Measurements from ENCODE around the gene DYNC1LI2.
"Not testable (repeated sequence)": the region's sequence is repeated elsewhere in the genome, so short reads cannot be mapped to it uniquely, and the experiment has no call there.

The DYNC1LI2 gene

DNA sequence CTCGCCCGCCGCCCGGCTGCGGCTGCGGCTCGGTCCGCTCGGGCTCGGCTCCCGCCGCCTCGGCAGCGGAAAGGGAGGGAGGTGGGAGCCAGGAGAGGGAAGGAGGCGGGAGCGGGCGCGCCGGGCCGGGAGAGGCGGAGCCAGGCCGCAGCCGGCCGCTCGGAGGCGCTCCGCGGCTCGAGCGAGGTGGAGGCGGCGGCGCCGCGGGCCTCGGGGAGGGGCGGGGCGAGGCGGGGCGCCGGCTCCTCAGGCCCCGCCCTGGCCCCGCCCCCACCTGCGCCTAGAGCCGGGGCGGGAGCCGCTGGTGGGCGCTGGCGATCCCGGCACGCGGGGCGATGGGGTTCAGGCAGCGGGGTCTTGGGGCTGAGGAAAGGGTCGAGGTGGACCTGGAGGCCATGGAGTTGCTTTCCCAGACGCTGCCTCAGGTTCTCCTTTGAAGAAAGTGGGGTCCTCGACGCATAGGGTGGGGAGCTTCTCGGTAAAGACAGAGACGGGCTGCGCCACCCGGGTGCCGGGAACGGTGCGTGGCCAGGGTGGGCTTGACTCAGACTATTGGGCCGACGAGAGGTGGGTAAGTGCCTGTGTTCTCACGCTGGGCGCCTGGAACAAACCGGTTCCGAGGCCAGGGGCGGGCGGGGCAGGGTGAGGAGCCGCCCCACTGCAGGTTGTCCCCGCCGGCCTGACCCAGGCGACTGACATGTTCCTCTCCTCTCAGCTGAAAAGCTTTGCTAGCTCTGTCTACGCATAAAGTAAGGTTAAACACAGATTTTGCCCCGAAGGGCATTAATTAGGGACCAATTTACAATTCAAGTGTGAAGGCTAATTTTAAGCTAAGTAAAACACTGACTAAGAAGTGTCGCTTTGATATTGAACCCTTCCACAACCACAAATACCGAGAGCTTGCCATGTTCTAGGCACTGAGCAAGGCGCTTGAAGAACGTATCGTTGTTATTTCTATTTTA, 54.5 kb downstream of the DYNC1LI2 start, which contains the start of gene CMTM4:
CMTM4 (minus strand) TSS at position 75 of the 962 bp plus-strand sequence. CDS start 218 bp downstream, outside the sequence.
- peak; percentile 82 for DNase-seq (ENCODE audit: low read depth)

DNA sequence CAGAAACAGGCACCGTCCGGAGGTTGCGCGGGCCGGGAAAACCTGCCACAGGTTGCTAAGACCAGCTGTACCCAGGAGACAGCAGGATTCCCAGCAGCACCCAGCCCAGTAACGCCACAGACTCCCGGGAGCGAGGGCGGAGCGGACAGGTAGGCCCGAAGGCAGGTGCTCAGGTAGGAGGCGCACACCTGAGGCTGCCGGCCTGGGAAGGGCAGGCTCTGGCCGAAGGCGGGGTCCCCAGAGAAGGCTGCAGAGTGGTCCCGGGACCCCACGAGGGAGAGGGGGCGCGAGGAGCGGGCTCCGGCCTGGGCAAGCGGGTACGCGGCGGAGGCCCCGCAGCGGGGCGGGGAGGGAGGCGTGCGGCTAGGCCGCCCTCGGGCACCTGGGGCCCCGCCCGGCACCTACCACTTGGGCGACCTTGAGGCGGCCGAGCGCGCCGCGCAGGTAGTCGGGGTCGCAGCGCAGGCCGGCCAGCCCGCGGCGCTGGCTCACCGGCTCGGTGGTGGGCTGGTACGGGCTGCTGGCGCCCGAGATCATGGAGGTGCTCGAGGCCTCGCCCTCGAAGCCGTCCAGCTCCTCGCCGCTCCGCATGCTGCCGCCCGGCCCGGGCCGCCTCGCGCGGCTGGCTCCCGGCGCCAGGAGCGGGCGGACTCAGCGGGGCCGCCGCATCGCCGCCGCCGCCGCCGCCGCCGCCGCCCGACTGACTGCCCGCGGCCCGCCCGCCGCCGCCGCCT, 55.3 kb downstream of the DYNC1LI2 start:
- DNase-seq (ENCODE audit: low read depth) = no peak

DNA sequence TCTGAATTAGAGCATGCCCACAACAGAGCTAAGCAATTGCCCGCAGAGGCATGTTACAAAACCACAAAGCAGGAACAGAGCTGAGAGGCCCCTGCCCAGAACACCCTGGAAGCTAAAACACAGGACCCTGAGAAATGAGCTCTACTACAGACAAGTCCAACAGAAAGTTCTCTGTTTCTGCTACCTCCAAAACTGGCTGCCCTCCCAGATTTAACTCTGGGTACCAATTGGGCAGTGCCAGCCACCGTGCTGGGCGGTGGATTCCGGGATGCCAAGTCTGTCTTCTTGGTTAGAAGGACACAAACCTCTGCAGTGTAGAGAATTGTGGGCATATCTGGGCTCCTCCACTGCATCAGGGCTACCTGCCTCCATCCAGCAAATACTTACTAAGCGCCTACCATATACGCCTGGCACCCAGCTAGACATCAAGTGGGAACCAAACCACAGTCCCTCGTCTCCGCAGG, 55.9 kb downstream of the DYNC1LI2 start:
- DNase-seq (ENCODE audit: low read depth) = no peak

DNA sequence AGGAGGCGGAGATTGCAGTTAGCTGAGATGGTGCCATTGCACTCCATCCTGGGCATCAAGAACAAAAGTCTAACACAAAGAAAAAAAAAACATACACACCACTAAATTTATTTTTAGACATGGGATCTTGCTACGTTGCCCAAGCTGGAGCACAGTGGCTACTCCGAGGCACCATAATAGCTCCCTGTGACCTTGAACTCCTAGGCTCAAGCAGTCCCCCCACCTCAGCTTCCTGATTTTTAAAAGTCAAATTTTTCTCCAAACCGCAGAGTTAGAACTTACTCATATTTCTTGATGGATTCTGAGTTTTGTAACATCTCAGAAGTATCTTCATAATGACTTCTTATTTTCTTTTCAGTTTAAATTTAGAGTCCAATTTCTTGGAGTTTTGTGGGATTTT, 58.3 kb downstream of the DYNC1LI2 start:
- no peak for DNase-seq (ENCODE audit: low read depth)

DNA sequence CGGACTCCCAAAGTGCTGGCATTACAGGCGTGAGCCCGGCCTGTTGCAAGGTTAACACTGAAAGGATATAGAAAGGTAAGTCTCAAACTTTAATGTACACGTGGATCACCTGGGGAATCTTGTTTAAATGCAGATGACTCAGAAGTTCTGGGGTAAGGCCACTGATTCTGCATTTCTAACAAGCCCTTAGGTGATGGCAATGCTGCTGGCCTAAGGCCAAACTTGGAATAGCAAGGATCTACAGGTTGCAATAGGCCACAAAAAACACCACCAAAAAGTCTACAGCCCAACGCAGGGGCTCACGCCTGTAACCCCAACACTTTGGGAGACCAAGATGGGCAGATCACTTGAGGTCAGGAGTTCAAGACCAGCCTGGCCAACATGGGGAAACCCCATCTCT, 59.1 kb downstream of the DYNC1LI2 start:
- no peak for DNase-seq (ENCODE audit: low read depth)

DNA sequence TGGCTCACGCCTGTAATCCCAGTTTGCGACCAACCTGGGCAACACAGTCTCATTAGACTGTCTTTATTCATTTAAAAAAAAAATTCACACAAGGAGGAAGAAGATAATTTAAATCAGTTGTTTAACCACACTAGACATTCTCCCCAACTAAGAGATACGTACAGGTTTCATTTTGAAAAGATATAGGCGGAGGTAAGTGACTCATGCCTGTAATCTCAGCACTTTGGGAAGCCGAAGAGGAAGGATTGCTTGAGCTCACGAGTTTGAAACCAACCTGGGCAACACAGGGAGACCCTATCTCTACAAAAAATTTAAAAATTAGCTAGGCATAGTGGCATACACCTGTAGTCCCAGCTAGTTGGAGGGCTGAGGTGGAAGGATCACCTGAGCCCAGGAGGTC, 60.2 kb downstream of the DYNC1LI2 start:
- no peak for DNase-seq (ENCODE audit: low read depth)

DNA sequence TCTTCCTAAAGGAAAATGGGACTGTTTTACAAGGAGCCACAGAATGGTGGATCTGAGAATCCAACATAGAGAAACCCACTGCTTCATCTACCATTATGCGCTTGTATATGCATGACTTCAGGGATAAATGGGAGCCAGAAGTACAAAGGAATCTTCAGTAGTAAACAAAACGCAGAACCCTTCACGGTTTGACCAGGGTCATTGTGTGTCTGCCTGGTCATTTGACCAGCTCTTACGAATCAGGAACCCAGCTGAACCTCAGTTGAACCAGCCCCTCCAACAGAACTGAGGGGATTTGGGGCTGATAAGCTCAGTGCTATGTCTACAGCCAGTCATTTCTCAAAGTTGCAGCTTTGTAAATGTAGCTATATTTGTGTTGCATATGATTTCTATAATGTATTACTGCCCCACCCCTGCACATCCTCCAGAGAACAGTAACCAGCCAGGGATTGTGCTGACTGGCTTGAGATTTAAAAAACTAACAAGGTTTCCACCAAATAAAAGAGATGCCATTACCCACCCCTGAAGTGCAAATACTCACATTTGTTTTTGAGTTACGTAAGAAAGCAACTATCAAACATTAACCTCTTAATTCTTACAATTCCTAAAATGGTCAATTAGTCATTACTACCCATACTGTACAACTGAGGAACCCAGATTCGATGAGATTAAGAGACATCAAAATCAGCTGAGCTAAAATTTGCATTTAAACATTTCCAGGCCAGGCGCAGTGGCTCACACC, 61.1 kb downstream of the DYNC1LI2 start:
- no peak for DNase-seq (ENCODE audit: low read depth)

DNA sequence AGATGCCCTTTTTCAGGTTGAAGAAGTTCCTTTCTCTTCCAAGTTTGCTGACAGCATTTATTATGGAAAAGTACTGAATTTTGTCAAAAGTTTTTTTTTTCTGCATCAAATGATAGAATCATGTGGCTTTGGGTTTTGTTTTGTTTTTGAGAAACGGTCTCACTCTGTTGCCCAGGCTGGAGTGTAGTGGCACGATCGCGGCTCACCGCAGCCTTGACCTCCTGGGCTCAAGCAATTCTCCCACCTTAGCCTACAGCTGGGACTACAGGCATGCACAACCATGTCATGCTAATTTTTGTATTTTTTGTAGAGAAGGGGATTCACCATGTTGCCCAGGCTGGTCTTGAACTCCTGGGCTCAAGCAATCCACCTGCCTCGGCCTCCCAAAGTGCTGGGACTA, 62.1 kb downstream of the DYNC1LI2 start:
- no peak for DNase-seq (ENCODE audit: low read depth)

DNA sequence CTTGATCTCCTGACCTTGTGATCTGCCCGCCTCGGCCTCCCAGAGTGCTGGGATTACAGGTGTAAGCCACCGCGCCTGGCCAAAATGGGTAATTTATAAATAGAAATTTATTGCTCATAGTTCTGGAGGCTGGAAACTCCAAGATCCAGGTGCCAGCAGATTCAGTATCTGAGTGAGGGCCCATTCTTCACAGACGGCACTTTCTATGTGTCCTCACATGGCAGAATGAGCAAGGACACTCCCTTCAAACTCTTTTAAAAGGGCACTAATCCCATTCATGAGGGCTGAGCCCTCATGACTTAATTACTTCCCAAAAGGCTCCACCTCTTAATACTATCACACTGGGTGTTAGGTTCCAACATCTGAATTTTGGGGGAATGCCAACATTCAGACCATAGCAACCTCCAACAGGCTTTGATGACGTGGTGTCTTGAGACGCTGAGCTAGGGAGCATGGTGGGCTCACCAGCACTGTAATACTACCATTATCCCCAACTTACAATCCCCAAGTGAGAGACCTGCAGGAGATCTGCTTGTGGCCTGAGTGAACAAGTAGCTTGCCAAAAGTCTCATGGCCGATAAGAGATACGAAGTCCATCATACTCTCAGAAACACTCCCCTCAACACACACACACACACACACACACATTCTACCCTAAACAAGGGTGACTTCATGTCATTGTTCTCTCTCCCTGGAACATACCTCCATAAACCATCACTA, 63.3 kb downstream of the DYNC1LI2 start:
- no peak for DNase-seq (ENCODE audit: low read depth)

DNA sequence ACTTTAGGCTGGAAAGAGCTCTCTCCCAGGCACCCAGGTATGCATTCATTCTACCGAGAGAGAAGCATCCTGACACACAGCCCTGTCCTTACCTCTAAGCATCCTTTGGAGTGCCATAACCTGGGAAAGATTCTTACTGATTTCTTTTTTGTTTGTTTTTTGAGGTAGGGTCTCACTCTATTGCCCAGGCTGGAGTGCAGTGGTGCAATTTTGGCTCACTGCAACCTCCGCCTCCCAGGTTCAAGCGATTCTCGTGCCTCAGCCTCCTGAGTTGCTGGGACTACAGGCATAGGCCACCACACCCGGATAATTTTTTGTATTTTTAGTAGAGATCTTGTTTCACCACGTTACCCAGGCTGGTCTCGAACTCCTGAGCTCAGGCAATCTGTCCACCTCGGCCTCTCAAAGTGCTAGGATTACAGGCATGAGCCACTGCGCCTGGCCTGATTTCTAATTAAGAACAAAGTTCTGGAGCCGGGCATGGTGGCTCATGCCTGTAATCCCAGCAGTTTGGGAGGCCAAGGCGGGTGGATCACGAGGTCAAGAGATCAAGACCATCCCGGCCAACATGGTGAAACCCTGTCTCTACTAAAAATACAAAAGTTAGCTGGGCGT, 65.8 kb downstream of the DYNC1LI2 start:
- not testable (repeated sequence) for DNase-seq (ENCODE audit: low read depth)

DNA sequence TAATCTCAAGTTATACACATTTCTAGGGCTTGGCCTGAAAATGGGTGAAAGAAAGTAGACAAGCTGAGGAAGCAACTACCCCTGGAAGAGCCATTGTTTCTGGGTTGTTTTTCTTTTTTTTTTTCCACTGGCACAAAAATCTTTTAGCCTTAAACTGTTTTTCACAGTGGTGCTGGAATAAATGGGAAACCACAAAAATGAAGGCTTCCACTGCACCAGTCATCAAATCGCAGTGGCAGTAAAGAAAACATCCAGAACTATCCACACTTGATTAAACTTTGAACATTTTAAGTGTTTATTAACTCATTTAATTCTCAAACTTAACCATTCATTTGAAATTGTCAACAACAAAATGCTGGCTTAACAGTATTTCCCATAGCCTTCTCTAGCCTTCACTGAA, 69.1 kb downstream of the DYNC1LI2 start:
- no peak for DNase-seq (ENCODE audit: low read depth)

DNA sequence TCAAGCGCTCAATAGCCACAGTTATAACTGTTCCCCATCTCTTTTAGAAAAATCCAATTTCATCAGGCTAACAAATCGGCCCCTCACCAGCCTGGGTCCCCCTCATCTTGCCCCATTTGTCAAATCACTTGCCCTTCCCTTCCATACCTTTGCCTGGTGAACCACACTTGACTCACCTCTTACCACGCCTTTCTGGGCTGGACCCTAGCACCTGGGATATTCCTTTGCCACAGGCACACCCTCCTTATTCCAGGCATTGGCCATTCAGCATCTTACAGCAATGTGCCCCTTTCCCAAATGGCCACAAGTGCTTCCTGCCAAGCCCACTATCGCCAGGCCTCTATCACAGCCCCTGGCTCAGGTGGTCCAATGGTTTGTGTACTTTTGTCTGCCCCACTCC, 69.7 kb downstream of the DYNC1LI2 start:
- no peak for DNase-seq (ENCODE audit: low read depth)

DNA sequence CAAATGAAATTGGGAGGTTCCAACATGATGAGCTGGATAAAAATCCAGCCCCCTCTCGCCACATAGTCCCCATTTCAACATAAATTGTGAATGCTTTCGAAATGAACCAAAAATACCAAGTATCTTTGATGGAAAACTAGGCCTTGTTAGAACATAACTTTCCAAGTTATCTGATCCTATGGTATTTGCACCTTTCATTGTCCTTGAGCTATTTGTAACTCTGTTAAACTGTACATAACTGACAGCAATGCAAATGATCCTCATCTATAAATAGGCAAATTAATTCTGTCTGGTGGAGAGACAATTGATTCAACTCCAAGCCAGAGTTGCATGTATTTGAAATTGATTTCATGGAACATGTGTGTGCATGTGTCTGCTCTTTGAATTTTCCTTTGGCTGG, 73.1 kb downstream of the DYNC1LI2 start:
- DNase-seq (ENCODE audit: low read depth) = peak; percentile 35

DNA sequence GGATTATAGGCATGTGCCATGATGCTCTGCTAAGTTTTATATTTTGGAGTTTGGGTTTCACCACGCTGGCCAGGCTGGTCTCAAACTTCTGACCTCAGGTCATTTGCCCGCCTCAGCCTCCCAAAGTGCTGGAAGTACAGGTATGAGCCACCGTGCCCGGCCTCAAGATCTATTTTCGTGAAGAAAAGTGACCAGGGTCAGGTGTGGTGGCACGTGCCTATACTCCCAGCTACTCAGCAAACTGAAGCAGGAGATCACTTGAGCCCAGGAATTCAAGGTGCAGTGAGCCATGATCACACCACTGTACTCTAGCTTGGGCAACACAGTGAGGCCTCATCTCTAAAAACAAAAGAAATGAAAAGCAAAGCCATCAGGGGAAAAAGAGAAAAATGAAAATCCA, 73.6 kb downstream of the DYNC1LI2 start:
- no peak for DNase-seq (ENCODE audit: low read depth)

DNA sequence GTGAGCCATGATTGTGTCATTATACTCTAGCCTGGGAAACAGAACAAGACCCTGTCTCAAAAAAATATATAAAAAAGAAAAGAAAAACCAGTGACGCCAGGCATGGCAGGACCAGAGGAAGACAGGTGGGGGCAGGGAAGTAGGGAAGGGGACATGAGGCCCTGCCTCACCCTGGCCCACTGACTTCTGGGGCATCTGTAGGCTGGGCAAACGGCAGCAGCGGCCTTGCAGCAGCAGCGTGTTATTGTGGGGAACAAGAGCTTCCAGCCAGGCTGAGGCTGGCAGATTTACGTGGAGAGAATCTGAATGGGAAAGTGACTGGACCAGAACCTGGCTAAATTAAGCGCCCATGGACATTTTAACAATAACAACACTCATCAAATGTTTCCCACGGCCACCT, 74.2 kb downstream of the DYNC1LI2 start:
- no peak for DNase-seq (ENCODE audit: low read depth)

DNA sequence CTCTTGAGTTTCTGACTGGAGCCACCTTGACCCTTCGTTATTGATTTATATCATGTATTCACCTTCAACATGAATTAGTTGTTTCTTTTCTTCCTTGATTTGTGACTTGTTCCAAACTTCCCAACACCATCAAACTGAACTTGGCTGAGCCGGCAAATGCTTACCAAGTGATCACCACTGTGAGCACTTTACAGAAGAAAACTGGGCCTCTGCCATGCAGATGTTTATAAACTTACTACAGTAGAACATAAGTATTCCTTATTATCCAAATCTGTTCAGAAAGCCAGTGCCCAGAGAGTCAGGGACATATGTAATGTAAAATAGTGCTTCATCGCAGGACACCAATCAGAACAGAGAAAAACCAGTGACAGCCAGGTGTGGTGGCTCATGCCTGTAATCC, 74.8 kb downstream of the DYNC1LI2 start:
- no peak for DNase-seq (ENCODE audit: low read depth)

DNA sequence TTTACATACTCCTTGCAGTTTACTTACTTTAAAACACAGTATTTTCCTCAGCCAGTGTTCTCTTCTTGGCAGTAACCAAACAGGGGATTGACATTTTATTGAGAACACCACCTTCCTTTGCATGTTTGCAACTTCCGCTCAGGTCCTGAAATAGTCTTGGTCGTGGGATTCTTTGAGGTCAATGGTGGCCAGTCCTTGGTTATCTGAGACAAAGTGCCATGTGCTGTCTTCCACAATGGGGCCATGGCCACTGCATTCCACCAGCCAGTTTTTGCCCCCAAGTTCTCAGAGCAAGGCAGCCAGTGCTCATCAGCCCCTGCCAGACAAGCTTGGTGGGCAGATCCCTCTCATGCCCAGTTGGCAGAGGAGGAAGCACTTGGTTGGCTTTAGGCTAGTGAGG, 77.7 kb downstream of the DYNC1LI2 start:
- no peak for DNase-seq (ENCODE audit: low read depth)

All from fibroblast of gingiva (primary cell).